ENCODE data around the gene HEXIM2.

The HEXIM2 gene

GRCh38 chr17:45147581-45148182 is 14.0 kb upstream of the HEXIM2 start:
- H3K4me3 ChIP-seq (replicated peaks; ENCODE audit: low read depth, low read length), result peak overlapping the region; percentile 73
- no peak for TF ChIP-seq CTCF (IDR thresholded peaks at IDR 0.05; ENCODE audit: insufficient read depth, low read length, poor library complexity, severe bottlenecking)

GRCh38 chr17:45148183-45149036 is 13.3 kb upstream of the HEXIM2 start, which contains the start of gene HEXIM1:
Gene HEXIM1, plus strand, starts transcription at chr17:45148475. Its CDS starts 716 bp downstream, at chr17:45149191.
- TF ChIP-seq CTCF (IDR thresholded peaks at IDR 0.05; ENCODE audit: insufficient read depth, low read length, poor library complexity, severe bottlenecking), result no peak
- DNase-seq (ENCODE audit: extremely low read depth, insufficient read length), result peak; percentile 99
- H3K27me3 ChIP-seq (replicated peaks; ENCODE audit: control insufficient read depth, insufficient read depth, low read length), result no peaks in the 10 kb centered on the region
- peak within 1 kb of the TSS; percentile 98 for H3K4me3 ChIP-seq (replicated peaks; ENCODE audit: low read depth, low read length)
- H3K36me3 ChIP-seq (ENCODE audit: control insufficient read depth, insufficient read depth, low read length), result no peaks in the 10 kb centered on the region; the same call in 1 of the 2 replicates

More at GRCh38 chr17:45147581-45148182, 14.0 kb upstream of the HEXIM2 start:
- DNase-seq (ENCODE audit: extremely low read depth, insufficient read length), result peak; percentile 91
- H3K27me3 ChIP-seq (replicated peaks; ENCODE audit: control insufficient read depth, insufficient read depth, low read length), result no peaks in the 10 kb centered on the region
- no peaks in the 10 kb centered on the region; the same call in 1 of the 2 replicates for H3K36me3 ChIP-seq (ENCODE audit: control insufficient read depth, insufficient read depth, low read length)

GRCh38 chr17:45149037-45149668 is 12.5 kb upstream of the HEXIM2 start:
- peak; percentile 97 for TF ChIP-seq CTCF (IDR thresholded peaks at IDR 0.05; ENCODE audit: insufficient read depth, low read length, poor library complexity, severe bottlenecking)
- peak; percentile 85 for DNase-seq (ENCODE audit: extremely low read depth, insufficient read length)
- H3K27me3 ChIP-seq (replicated peaks; ENCODE audit: control insufficient read depth, insufficient read depth, low read length), result no peaks in the 10 kb centered on the region
- peak overlapping the region; percentile 98 for H3K4me3 ChIP-seq (replicated peaks; ENCODE audit: low read depth, low read length)
- no peaks in the 10 kb centered on the region; the same call in 1 of the 2 replicates for H3K36me3 ChIP-seq (ENCODE audit: control insufficient read depth, insufficient read depth, low read length)

- Histone ChIP-seq H3K36me3 (ENCODE audit: control insufficient read depth, insufficient read depth, low read length) (no peaks in the 10 kb centered on the region; the same call in 1 of the 2 replicates), H3K27me3 (replicated peaks; ENCODE audit: control insufficient read depth, insufficient read depth, low read length) (no peaks in the 10 kb centered on the region), H3K4me3 (replicated peaks; ENCODE audit: low read depth, low read length) (peak overlapping the region; percentile 98)
- TF ChIP-seq CTCF (IDR thresholded peaks at IDR 0.05; ENCODE audit: insufficient read depth, low read length, poor library complexity, severe bottlenecking), result no peak
- DNase-seq (ENCODE audit: extremely low read depth, insufficient read length), result peak; percentile 73
Observed at GRCh38 chr17:45149669-45150664, 11.7 kb upstream of the HEXIM2 start.

Measured in GM06990 (cell line).